ENCODE data around the gene AIF1.

Gene AIF1

GRCh38 chr6:31643818-31644454 is 28.9 kb downstream of the AIF1 start:
- no peak for DNase-seq

- no peak for DNase-seq
Measured at GRCh38 chr6:31645325-31645724, 30.3 kb downstream of the AIF1 start.

DNA sequence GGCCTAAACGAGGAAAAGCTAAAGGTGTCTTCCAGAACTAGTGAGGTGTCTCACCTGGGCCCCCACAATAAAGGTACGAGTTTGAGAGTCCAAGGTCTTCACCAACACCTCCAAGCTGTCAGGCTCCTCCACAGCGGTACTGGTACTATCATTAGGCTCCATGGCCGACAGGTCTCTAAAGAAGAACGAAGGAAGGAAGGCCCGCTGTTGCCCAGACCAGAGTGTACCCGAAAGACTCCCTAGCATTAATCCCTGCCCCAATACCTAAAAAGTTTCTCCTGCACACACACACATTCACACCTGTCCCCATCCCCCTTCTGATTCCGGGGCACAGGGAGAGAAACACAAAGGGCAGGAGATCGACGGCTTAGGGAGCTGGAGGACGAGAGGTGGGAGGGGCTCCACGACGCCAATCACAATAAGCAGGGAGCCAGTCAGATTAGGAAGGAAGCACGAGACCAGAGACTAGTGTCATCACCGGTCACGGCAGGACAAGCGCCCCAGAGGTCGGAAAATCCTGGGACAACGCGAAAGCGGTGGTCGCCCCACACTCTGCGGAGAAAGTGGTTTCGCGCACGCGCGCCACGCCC is 36.7 kb downstream of the AIF1 start:
- DNase-seq: no peak

GRCh38 chr6:31652925-31653724 is 38.1 kb downstream of the AIF1 start:
- DNase-seq: peak; percentile 94

DNA sequence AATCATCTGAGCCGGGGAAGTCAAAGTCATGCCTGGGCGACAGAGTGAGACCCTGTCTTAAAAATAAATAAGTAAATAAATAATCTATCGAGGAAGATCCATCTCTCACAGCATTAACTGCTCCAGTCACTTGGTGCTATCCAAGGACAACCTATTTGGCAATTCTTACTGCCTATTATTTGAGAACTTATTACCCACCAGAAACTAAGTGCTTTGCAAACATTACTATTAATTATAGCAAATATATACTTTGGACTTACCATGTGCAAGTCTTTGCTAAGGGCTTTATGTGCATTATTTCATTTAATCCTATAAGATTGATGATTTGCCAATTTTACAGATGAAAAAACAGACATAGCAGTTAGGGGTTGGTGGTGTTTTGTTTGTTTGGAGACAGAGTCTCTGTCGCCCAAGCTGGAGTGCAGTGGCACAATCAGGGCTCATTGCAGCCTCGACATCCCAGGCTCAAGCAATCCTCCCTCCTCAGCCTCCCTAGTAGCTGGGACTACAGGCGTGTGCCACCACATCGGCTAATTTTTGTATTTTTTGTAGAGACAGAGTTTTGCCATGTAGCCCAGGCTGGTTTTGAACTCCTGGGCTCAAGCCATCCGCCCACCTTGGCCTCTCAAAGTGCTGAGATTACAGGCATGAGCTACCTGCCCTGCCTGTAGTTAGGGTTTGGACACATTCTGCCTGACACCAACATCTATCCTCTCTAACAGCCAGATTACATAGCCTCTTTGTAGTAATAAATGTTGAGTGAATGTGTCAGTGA is 39.7 kb downstream of the AIF1 start:
- no peak for DNase-seq

DNA sequence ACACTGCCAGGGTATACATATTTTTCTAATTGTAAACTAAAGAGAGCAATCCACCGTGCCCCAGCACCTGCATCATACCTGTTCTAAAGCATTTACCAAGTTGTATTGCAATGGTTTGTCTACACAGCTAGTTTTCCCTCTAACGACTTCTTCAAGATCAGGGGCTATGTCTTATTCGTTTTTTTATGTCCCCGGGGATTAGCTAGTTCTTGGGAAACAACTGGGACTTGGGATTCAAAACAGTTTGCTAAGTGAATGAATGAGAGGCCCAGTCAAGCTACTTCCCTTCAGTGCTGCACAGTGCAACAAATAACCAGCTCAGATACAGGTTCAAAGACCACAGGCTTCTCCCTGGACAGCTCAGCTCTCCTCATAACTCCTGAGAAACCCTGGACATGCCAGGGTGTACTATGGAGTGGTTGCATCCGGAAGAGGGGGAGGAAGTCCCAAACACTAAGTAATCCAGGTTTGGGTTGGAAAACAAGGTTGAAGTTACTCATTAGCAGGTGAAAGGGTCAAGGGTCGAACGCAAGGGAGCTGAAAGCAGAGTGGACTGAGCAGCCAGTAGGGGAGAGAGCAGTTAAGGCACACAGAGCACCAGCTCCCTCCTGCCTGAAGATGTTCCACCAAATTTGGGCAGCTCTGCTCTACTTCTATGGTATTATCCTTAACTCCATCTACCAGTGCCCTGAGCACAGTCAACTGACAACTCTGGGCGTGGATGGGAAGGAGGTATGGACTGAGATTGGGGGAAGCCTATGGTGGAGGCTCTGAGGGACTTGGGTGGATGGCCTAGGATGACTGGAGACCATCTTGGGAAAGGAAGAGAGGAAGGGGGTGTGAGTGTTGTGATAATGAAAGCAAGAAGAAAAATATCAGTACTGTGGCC is 40.6 kb downstream of the AIF1 start, which contains the start of gene APOM:
Gene APOM, plus strand, starts transcription at position 546 of the 889 bp plus-strand sequence. Its CDS starts 73 bp downstream, at position 619.
- DNase-seq: no peak

- no peak for DNase-seq
Measured at GRCh38 chr6:31657406-31658157, 42.5 kb downstream of the AIF1 start.

DNA sequence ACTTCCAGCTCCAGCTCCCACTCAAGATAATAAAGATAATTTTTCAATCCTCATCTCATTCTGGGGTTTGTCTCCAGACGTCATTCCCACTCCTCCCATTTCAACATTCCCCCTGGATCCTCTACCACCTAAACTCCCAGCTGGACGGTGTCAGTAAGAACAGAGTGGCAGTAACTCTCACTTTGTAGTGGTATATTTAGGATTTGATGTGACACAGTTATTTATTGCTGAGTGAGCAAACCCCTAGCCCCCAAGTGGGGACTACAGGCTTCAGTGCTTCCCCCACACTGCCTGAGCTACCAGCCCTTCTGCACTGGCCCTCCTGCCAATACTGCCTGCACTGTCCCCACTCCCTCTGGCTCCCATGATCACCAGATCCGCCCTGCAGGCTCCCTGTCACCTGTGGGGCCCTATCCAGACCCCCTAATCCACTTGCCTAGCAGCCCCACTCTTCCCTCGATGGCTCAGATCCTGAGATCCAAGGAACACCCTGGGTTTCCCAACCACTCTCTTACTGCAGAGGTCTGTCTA is 43.2 kb downstream of the AIF1 start:
- DNase-seq: no peak

DNA sequence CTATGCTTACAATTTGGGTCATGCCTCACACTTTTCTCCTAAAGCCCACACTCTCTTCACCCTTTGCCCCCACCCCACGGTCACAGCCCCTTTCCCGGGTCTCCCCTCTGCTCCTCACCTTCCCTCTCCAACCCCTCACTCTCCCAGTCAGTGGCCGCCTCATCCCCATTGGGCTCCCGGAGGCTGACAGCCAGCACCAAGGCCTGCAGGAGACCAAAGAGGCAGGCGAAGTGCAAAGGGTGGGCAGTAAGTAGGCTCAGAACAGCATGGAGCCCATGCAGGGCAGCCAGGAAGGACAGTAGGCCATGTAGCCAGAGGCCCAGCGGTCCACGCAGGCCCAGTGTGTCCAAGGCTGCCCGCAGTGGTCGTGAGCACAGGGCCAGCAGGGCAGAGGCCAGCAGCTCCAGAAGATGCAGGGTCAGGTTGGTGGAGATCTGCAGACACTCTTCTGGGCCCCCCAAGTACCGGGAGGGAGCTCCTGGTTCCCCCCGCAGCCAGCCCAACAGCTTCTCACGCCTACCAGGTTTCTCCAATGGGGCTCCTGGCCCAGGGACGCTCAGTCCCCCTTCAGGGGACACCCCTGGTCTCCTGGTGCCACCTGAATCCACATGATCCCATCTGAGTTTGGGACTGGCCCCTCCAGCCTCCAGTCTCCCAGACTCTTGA is 44.1 kb downstream of the AIF1 start:
- no peak for DNase-seq

DNA sequence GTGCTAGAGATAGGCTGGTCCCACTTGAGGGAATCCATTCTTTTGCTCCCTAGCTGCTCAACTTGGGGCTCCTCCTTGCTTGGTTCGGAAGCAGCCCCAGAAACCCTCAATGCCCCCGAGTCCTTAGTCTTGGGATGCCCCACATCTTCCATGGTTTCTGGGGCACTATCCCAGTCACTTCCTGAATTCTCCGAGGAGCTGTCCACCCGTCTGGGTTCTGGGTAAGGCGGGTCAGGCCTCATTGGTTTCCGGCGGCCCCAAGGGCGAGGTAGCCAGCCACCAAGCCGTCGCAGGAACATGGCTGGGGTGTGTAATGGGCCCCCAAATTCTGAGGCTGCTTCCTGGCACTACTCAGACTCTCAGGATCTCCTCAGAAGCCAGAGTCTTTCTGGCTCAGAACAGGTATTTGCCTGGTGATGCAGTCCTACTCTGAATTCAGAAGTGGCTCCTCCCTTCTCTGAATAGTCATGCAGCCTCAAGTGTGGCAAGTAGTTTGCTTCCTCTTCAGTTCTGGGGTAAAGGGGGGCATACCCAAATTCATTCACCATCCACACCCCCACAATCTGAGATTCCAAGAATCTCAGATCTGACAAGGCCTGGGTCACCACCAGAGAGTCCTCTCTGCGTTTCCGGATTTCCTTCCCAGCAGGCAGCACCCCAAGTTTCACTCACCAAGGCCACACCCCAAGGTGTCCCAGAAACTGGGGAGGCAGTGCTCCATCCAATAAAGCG is 44.8 kb downstream of the AIF1 start:
- DNase-seq: peak; percentile 74

GRCh38 chr6:31660381-31661261 is 45.6 kb downstream of the AIF1 start, which contains the start of gene C6orf47:
C6orf47 (minus strand) TSS chr6:31660778; CDS start chr6:31659947, 831 bp downstream.
- peak; percentile 91 for DNase-seq

DNA sequence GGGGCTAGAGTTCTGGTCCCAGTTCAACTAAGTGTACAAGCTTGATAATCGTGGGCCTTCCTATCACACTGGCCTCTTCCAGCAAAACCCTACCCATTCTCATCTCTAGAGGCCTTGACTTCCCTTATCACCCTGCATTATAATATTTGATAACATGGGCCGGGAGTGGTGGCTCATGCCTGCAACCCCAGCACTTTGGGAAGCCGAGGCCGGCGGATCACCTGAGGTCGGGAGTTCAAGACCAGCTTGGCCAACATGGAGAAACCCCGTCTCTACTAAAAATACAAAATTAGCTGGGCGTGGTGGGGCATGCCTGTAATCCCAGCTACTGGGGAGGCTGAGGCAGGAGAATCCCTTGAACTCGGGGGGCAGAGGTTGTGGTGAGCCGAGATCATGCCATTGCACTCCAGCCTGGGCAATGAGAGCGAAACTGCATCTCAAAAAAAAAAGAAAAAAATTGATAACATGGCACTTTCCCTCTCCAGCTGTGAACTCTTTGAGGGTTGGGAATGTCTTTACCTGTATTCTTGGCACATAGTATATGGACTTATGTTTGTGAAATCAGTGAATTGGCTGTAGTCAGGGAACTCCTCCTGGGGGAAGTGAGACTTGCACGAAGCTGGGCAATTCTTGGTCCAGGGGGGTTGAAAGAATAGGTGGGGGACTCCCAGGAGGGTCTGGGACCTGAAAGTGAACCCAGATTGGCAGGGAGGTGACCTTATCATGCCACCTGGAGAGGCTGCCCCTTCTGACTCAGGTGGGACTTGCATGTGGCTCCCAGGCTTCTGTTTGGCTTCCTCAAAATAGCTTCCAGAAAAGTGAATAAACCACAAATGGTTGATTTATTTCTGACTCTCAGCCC is 46.5 kb downstream of the AIF1 start:
- DNase-seq: no peak

DNA sequence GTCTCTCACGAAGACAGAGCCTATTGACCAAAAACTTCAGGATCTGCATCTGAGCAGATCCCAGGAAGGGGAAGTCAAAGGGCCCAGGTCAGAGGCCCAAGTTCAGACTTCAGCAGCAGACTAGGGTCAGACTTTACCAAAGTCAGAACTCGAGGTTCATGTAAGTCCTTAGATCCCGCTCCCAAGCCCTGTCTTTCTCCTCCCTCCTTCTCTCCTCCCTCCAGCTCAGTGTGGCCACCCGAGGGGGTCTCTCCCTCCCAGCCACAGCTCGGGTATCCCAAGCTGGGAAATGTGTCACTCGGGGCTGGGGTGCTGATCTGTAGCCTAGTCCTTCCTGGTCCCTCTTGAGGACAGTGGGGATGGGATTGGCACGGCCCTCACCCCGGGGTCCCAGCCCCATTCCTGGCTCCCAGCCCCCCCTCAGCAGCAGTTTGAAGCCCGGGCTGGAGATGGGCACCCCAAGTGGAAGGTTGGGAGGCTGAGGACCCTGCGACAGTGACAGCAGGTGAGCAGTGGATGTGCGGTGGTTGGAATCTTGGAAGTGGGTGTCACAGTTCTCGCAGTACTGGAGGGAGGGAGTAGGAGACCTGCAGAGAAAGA is 47.2 kb downstream of the AIF1 start:
- no peak for DNase-seq

GRCh38 chr6:31663126-31663960 is 48.3 kb downstream of the AIF1 start:
- no peak for DNase-seq

DNA sequence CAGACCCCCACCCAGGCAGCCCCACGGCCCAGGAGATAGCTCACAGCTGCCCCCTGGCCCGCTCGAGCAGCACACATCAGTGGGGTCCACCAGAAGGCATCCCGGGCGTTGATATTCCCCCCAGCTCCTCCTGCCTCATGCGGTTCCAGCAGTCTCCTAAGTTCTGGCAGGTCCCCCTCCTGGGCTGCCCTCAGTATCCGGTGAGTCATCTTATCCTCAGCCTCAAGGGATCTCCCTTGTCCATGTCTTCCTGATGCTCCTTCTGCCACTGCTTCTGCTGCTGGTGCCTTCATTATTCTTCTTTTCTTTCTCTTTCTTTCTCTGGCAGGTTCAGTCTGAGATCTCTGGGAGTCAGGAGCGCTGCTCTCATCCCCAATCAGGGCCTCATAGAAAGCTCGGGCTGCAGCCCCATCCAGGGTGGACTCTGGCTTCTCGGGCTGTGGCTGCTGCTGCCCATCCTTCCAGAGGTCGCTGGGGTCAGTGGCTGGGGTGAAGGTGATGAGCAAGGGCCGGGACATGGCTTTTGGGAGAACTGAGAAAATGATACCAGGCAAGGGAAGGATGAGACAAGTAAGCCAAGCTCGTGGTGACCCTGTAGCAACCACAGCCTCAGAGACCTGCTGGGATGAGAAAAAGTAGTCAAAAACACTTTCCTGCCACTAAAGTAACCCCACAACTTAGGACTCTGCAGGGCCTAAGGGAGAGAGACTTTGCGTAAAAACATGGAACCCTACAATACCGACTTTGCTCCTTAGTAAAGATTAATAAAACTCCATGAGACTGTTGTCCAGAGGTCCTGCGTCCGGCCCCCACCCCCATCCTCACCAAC is 49.1 kb downstream of the AIF1 start:
- DNase-seq: peak; percentile 68
